Parathyroid adenoma (tissue), 2 donors: ENCODE results near the gene NUP43.

Experiments
- H2AFZ ChIP-seq: fragments of 300-600 bp; sonication (generic); one replicate; pipeline ENCODE4 v1.7.0; 2017; ENCODE audit warnings: antibody characterized with exemption, mild to moderate bottlenecking
- H3K27ac ChIP-seq: fragments of 300-600 bp; sonication (generic); one replicate; pipeline ENCODE4 v1.7.0; 2017
- H3K27me3 ChIP-seq: fragments of 300-600 bp; sonication (generic); one replicate; pipeline ENCODE4 v1.7.0; 2017; ENCODE audit warnings: low read length; ENCODE audit not compliant: control insufficient read depth, insufficient read depth
- H3K36me3 ChIP-seq: fragments of 300-600 bp; sonication (generic); one replicate; pipeline ENCODE4 v1.7.0; 2017; ENCODE audit warnings: low read length; ENCODE audit not compliant: control insufficient read depth, insufficient read depth
- H3K4me1 ChIP-seq: fragments of 300-600 bp; sonication (generic); one replicate; pipeline ENCODE4 v1.7.0; 2017; ENCODE audit warnings: control low read depth
- H3K4me2 ChIP-seq: fragments of 300-600 bp; sonication (generic); one replicate; pipeline ENCODE4 v1.7.0; 2017; ENCODE audit warnings: low read length
- H3K4me3 ChIP-seq: fragments of 300-600 bp; sonication (generic); one replicate; pipeline ENCODE4 v1.7.0; 2017; ENCODE audit warnings: low read depth, low read length
- H3K79me2 ChIP-seq: fragments of 300-600 bp; sonication (generic); one replicate; pipeline ENCODE4 v1.7.0; 2017; ENCODE audit warnings: control low read depth
- H3K9ac ChIP-seq: fragments of 300-600 bp; sonication (generic); one replicate; pipeline ENCODE4 v1.7.0; 2017; ENCODE audit warnings: mild to moderate bottlenecking
- H3K9me3 ChIP-seq: fragments of 300-600 bp; sonication (generic); one replicate; pipeline ENCODE4 v1.7.0; 2017; ENCODE audit warnings: low read length; ENCODE audit not compliant: control insufficient read depth
- TF ChIP-seq, protein P1 (sequence below): fragments of 300-600 bp; sonication (generic); IDR thresholded peaks from one replicate; pipeline ENCODE4 v1.7.0; 2017; ENCODE audit warnings: antibody characterized with exemption, mild to moderate bottlenecking
- donor health status: primary hyperparathyroidism.

Gene NUP43

DNA sequence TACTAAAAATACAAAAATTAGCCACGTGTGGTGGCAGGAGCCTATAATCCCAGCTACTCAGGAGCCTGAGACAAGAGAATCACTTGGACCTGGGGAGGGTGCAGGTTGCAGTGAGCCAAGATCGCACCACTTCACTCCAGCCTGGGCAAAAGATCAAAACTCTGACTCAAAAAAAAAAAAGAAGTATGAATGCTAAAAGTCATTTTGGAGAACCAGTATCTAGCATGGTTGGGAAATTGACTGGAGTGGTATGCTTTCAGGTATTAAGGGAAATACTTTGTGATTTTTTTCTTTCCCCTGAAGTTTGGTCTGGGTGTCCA, 33.3 kb upstream of the NUP43 start:
- no peaks in the 10 kb centered on the region for H3K27me3 ChIP-seq
- H3K9ac ChIP-seq: no peak overlapping the region
- no peaks in the 10 kb centered on the region for H3K36me3 ChIP-seq
- H3K9me3 ChIP-seq: no peaks in the 10 kb centered on the region
- H3K79me2 ChIP-seq: no peaks in the 10 kb centered on the region
- H3K4me1 ChIP-seq: no peaks in the 10 kb centered on the region
- no peak overlapping the region for H2AFZ ChIP-seq
- no peak overlapping the region for H3K4me3 ChIP-seq
- H3K4me2 ChIP-seq: no peak overlapping the region
- TF ChIP-seq, protein P1, sequence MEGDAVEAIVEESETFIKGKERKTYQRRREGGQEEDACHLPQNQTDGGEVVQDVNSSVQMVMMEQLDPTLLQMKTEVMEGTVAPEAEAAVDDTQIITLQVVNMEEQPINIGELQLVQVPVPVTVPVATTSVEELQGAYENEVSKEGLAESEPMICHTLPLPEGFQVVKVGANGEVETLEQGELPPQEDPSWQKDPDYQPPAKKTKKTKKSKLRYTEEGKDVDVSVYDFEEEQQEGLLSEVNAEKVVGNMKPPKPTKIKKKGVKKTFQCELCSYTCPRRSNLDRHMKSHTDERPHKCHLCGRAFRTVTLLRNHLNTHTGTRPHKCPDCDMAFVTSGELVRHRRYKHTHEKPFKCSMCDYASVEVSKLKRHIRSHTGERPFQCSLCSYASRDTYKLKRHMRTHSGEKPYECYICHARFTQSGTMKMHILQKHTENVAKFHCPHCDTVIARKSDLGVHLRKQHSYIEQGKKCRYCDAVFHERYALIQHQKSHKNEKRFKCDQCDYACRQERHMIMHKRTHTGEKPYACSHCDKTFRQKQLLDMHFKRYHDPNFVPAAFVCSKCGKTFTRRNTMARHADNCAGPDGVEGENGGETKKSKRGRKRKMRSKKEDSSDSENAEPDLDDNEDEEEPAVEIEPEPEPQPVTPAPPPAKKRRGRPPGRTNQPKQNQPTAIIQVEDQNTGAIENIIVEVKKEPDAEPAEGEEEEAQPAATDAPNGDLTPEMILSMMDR: no peak
- H3K27ac ChIP-seq: no peak overlapping the region

DNA sequence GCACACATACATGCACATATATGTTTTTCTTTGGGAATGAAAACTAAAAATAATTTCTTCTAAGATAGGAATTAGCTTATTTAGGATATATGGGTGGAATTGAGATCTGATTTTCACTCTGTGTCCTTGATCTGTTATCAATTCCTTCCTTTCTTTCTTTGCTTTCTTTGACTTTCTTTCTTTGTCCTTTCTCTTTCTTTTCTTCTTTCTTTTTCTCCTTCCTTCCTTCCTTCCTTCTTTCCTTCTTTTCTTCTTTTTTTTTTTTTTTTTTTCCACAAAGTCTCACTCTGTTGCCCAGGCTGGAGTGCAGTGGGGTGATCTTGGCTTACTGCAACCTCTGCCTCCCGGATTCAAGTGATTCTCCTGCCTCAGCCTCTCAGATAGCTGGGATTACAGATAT, 31.3 kb upstream of the NUP43 start:
- no peak overlapping the region for H3K27ac ChIP-seq
- no peak overlapping the region for H3K4me2 ChIP-seq
- no peaks in the 10 kb centered on the region for H3K36me3 ChIP-seq
- H3K79me2 ChIP-seq: no peaks in the 10 kb centered on the region
- H3K4me3 ChIP-seq: no peak overlapping the region
- no peaks in the 10 kb centered on the region for H3K27me3 ChIP-seq
- H2AFZ ChIP-seq: no peak overlapping the region
- H3K4me1 ChIP-seq: no peaks in the 10 kb centered on the region
- no peak overlapping the region for H3K9ac ChIP-seq
- H3K9me3 ChIP-seq: no peaks in the 10 kb centered on the region
- TF ChIP-seq, protein P1: no peak

DNA sequence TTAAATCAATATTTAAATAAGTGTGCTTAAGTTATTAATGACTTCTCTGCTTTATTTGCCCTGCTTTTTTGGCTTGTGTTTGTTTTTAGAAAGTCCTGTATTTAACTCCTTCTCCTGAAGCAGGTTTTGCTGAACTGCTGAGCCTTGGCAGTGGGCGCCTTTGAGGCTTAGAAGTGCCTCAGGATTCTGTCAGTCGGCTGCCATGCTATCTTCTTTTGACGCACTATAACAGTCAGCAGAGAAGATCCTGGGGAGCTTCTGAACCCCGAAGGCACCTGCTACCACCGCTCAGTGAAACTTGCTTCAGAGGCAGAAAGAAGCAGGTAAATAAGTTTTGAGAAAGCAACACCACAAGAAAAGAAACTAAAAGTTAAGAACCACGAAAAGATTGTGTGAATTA, 25.6 kb upstream of the NUP43 start:
- no peak overlapping the region for H3K27ac ChIP-seq
- H3K9ac ChIP-seq: no peak overlapping the region
- H2AFZ ChIP-seq: no peak overlapping the region
- no peaks in the 10 kb centered on the region for H3K36me3 ChIP-seq
- TF ChIP-seq, protein P1: no peak
- H3K79me2 ChIP-seq: peaks cover 5% of the 10 kb centered on the region
- no peaks in the 10 kb centered on the region for H3K4me1 ChIP-seq
- H3K9me3 ChIP-seq: no peaks in the 10 kb centered on the region
- no peak overlapping the region for H3K4me2 ChIP-seq
- H3K27me3 ChIP-seq: no peaks in the 10 kb centered on the region
- no peak overlapping the region for H3K4me3 ChIP-seq

DNA sequence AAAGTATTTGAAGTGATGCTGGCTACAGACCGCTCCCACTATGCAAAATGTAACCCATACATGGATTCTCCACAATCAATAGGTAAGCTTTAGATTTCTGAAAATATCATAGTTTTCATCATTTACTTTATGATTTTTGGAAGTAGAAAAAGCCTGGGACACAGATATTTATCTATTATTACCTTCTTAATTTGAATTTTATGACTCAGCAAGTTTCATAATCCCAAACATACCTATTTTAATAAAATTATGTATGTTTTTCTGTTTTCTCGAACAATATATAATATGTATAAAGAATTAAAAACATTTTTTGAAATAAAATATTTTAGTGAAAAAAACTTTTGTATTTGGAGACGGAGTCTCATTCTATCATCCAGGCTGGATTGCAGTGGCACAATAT, 24.9 kb upstream of the NUP43 start:
- no peaks in the 10 kb centered on the region for H3K4me1 ChIP-seq
- H3K27me3 ChIP-seq: no peaks in the 10 kb centered on the region
- H3K36me3 ChIP-seq: no peaks in the 10 kb centered on the region
- H3K4me2 ChIP-seq: no peak overlapping the region
- no peak overlapping the region for H3K4me3 ChIP-seq
- H3K27ac ChIP-seq: no peak overlapping the region
- TF ChIP-seq, protein P1: no peak
- H3K9me3 ChIP-seq: no peaks in the 10 kb centered on the region
- H3K9ac ChIP-seq: no peak overlapping the region
- no peak overlapping the region for H2AFZ ChIP-seq
- peaks cover 9% of the 10 kb centered on the region for H3K79me2 ChIP-seq

DNA sequence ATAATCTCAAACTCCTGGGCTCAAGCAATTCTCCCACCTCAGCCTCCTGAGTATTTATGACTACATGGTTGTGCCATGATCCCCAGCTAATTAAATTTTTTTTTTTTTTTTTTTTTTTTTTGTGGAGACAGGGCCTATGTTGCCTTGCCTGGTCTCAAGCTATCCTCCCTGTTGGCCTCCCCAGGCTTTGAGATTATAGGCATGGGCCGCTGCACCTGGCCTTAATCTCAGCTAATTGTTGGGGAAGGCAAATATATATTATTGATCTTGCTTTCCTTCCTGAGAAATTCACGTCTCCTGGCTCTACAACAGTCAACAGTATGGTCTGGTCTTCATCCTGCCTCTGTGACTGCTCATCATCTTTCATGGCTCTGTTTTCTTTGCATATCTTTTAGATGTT, 23.3 kb upstream of the NUP43 start:
- Histone ChIP-seq H3K27me3 (no peaks in the 10 kb centered on the region), H3K4me2 (no peak overlapping the region)
- TF ChIP-seq, protein P1: no peak

More for the DNA sequence above, 23.3 kb upstream of the NUP43 start:
- H3K9me3 ChIP-seq: no peaks in the 10 kb centered on the region
- no peak overlapping the region for H3K9ac ChIP-seq
- H3K79me2 ChIP-seq: peaks cover 9% of the 10 kb centered on the region
- no peak overlapping the region for H2AFZ ChIP-seq
- H3K4me3 ChIP-seq: no peak overlapping the region
- H3K27ac ChIP-seq: no peak overlapping the region
- H3K4me1 ChIP-seq: no peaks in the 10 kb centered on the region
- H3K36me3 ChIP-seq: no peaks in the 10 kb centered on the region
